Osteocyte (in vitro differentiated cells): ENCODE measurements around the gene HCN1. TPM values are rescaled to one million over a fixed set of nuclear protein-coding genes. Genes with fewer than 3 reads are reported as not detected.

Experiments used
- DNase-seq: peaks from one replicate; pipeline ENCODE4 v3.0.0; 2021; ENCODE audit warnings: mixed read lengths; ENCODE audit not compliant: unreplicated experiment; ENCODE audit errors: extremely low spot score
- H3K27ac Mint-ChIP-seq: one replicate; pipeline ENCODE4 v1.8.0; 2021; ENCODE audit warnings: mild to moderate bottlenecking, mixed read lengths; ENCODE audit not compliant: unreplicated experiment
- H3K27me3 Mint-ChIP-seq: one replicate; pipeline ENCODE4 v1.8.0; 2021; ENCODE audit warnings: mixed read lengths; ENCODE audit not compliant: unreplicated experiment
- H3K36me3 Mint-ChIP-seq: one replicate; pipeline ENCODE4 v1.8.0; 2021; ENCODE audit warnings: mixed read lengths; ENCODE audit not compliant: unreplicated experiment
- H3K4me1 Mint-ChIP-seq: one replicate; pipeline ENCODE4 v1.8.0; 2021; ENCODE audit warnings: mixed read lengths; ENCODE audit not compliant: unreplicated experiment
- H3K4me3 Mint-ChIP-seq: one replicate; pipeline ENCODE4 v1.8.0; 2021; ENCODE audit warnings: mild to moderate bottlenecking, moderate library complexity, mixed read lengths; ENCODE audit not compliant: unreplicated experiment
- H3K9me3 Mint-ChIP-seq: one replicate; pipeline ENCODE4 v1.8.0; 2021; ENCODE audit warnings: mixed read lengths; ENCODE audit not compliant: unreplicated experiment
- CTCF ChIP-seq: fragments of 200-600 bp; sonication (generic); IDR thresholded peaks from 2 replicates; pipeline ENCODE4 v1.5.0; 2021; ENCODE audit warnings: antibody characterized with exemption, mild to moderate bottlenecking, moderate library complexity
- total RNA-seq: library from RNA; stranded (reverse); gene quantifications from 2 replicates; pipeline ENCODE4 v1.2.1, GENCODE V29; 2021

HCN1 gene
- total RNA-seq, 1 donor from 2014 or later = not detected

GRCh38 chr5:45687701-45688100 is 8.5 kb downstream of the HCN1 start:
- H3K27me3 Mint-ChIP-seq = no peaks in the 10 kb centered on the region
- TF ChIP-seq CTCF = no peak

GRCh38 chr5:45686620-45687019 is 9.6 kb downstream of the HCN1 start:
- Mint-ChIP-seq H3K27ac (no peak overlapping the region), H3K36me3 (no peaks in the 10 kb centered on the region), H3K9me3 (no peaks in the 10 kb centered on the region), H3K27me3 (no peaks in the 10 kb centered on the region), H3K4me1 (no peaks in the 10 kb centered on the region), H3K4me3 (no peak overlapping the region)
- TF ChIP-seq CTCF = no peak
- no peak for DNase-seq

More at GRCh38 chr5:45687701-45688100, 8.5 kb downstream of the HCN1 start:
- Mint-ChIP-seq H3K27ac (no peak overlapping the region), H3K4me3 (no peak overlapping the region), H3K4me1 (no peaks in the 10 kb centered on the region), H3K36me3 (no peaks in the 10 kb centered on the region), H3K9me3 (no peaks in the 10 kb centered on the region)
- DNase-seq = no peak

GRCh38 chr5:45684118-45684517 is 12.1 kb downstream of the HCN1 start:
- H3K9me3 Mint-ChIP-seq = no peaks in the 10 kb centered on the region
- H3K4me3 Mint-ChIP-seq = no peak overlapping the region
- H3K27ac Mint-ChIP-seq = no peak overlapping the region
- no peaks in the 10 kb centered on the region for H3K4me1 Mint-ChIP-seq
- no peaks in the 10 kb centered on the region for H3K36me3 Mint-ChIP-seq
- H3K27me3 Mint-ChIP-seq = no peaks in the 10 kb centered on the region
- DNase-seq = no peak
- TF ChIP-seq CTCF = no peak

GRCh38 chr5:45680950-45681349 is 15.2 kb downstream of the HCN1 start:
- no peak for DNase-seq
- Mint-ChIP-seq H3K27ac (no peak overlapping the region), H3K27me3 (no peaks in the 10 kb centered on the region), H3K4me3 (no peak overlapping the region), H3K36me3 (no peaks in the 10 kb centered on the region), H3K9me3 (no peaks in the 10 kb centered on the region), H3K4me1 (no peaks in the 10 kb centered on the region)
- TF ChIP-seq CTCF = no peak

GRCh38 chr5:45677524-45677923 is 18.7 kb downstream of the HCN1 start:
- Mint-ChIP-seq H3K9me3 (no peaks in the 10 kb centered on the region), H3K4me3 (no peak overlapping the region), H3K27me3 (no peaks in the 10 kb centered on the region), H3K4me1 (no peaks in the 10 kb centered on the region), H3K36me3 (no peaks in the 10 kb centered on the region), H3K27ac (no peak overlapping the region)
- DNase-seq = no peak
- TF ChIP-seq CTCF = no peak
